Measurements from ENCODE around the gene CACTIN. TPM values are rescaled to one million over a fixed set of nuclear protein-coding genes. Genes with fewer than 3 reads are reported as not detected.

Gene CACTIN
- total and polyA plus RNA-seq, 2 of the 4 experiments (the other 2 are of a cell fraction), result 10.8 to 19.5 TPM

GRCh38 chr19:3645726-3646125, 19.1 kb upstream of the CACTIN start:
- Histone ChIP-seq H2AFZ (replicated peaks; ENCODE audit: low read length, poor library complexity) (no peak overlapping the region), H2BK20ac (ENCODE audit: low read depth, low read length) (no peak overlapping the region), H2BK5ac (ENCODE audit: low read depth, low read length, poor library complexity, severe bottlenecking) (no peak overlapping the region), H3K27ac (ENCODE audit: insufficient read depth, low read length) (no peak overlapping the region), H3K36me3 (ENCODE audit: control insufficient read depth, insufficient read depth, low read length) (peaks cover 45% of the 10 kb centered on the region), H3K4me3 (ENCODE audit: insufficient read depth, low read depth, low read length) (no peak overlapping the region), H4K5ac (ENCODE audit: low read depth, low read length) (no peak overlapping the region), H3K56ac (ENCODE audit: extremely low read depth, insufficient read depth, low read length) (no peak overlapping the region), H3K4me2 (ENCODE audit: low read depth, low read length) (no peak overlapping the region), H2BK15ac (ENCODE audit: low read depth, low read length) (no peak overlapping the region), H3K14ac (replicated peaks; ENCODE audit: low read depth, low read length) (no peak overlapping the region), H2AK5ac (ENCODE audit: low read depth, low read length) (no peak overlapping the region), H3K18ac (ENCODE audit: low read depth, low read length) (no peak overlapping the region), H3K9me3 (ENCODE audit: control insufficient read depth, insufficient read depth, low read length) (no peaks in the 10 kb centered on the region), H3K27me3 (ENCODE audit: control insufficient read depth, insufficient read depth, low read length) (no peaks in the 10 kb centered on the region), H2AK9ac (replicated peaks; ENCODE audit: low read depth, low read length, poor library complexity) (no peak overlapping the region), H3K9me1 (ENCODE audit: insufficient read depth, low read length) (no peaks in the 10 kb centered on the region), H3K4ac (ENCODE audit: low read depth, low read length) (no peak overlapping the region), H4K91ac (ENCODE audit: insufficient read depth, low read depth, low read length) (no peak overlapping the region), H4K20me1 (ENCODE audit: insufficient read depth, low read length) (0 out of 2 replicates have a peak, but pooled peaks cover 6% of the 10 kb centered on the region), H3K23ac (ENCODE audit: low read depth, low read length) (no peak overlapping the region), H3K79me1 (ENCODE audit: low read depth in 1 of 2, low read length in 2 of 2) (no peaks in the 10 kb centered on the region; a peak in 1 of 4 replicates), H2BK120ac (ENCODE audit: low read depth, low read length) (no peak overlapping the region), H3K4me1 (ENCODE audit: control insufficient read depth, insufficient read depth, low read length) (no peaks in the 10 kb centered on the region), H3K9ac (ENCODE audit: low read depth, low read length) (no peak overlapping the region), H4K8ac (ENCODE audit: low read depth in 2 of 2, low read length in 2 of 2) (no peak overlapping the region)
- CTCF ChIA-PET, result no interaction called here
- no peak for DNase-seq
- no TSS peak for BruUV-seq (replicated peaks)
- in situ Hi-C loops (cut with MboI; ENCODE audit: low sequenced_read_pairs), result no loop called here
- 91% methylated on average over 18 of the region's 21 CpGs; no CpG with 5 or more reads in 1 of the 2 experiments for WGBS, 2 experiments (ENCODE audit: extremely low coverage in 2 of 2, insufficient read length in 1 of 2)
- no peak for ATAC-seq (ENCODE audit: low read depth)
- POLR2A ChIA-PET (ENCODE audit: unreplicated experiment), result no interaction called here
- intact Hi-C loops (cut with micrococcal nuclease), result no loop called here
- TF ChIP-seq SMC3 (IDR thresholded peaks at IDR 0.05; ENCODE audit: low read depth, low read length), result no peak
- TF ChIP-seq CEBPB (IDR thresholded peaks at IDR 0.05; ENCODE audit: low read depth, low read length), result no peak
- TF ChIP-seq RFX5 (IDR thresholded peaks at IDR 0.05; ENCODE audit: low read depth, low read length), result no peak
- no peak for TF ChIP-seq FOS (IDR thresholded peaks at IDR 0.05; ENCODE audit: low read depth, low read length)
- TF ChIP-seq CHD1 (IDR thresholded peaks at IDR 0.05; ENCODE audit: low read depth, low read length), result no peak
- TF ChIP-seq MAZ (IDR thresholded peaks at IDR 0.05; ENCODE audit: borderline replicate concordance, low read depth, low read length), result no peak
- no peak for TF ChIP-seq USF2 (IDR thresholded peaks at IDR 0.05; ENCODE audit: low read depth, low read length)
- no peak for TF ChIP-seq MXI1 (IDR thresholded peaks at IDR 0.05; ENCODE audit: borderline replicate concordance, low read depth, low read length)
- TF ChIP-seq ELK1 (IDR thresholded peaks at IDR 0.05; ENCODE audit: borderline replicate concordance, low read depth, low read length), result no peak
- TF ChIP-seq POLR2A (IDR thresholded peaks at IDR 0.05; ENCODE audit: low read depth, low read length), result no peak
- TF ChIP-seq BHLHE40 (IDR thresholded peaks at IDR 0.05; ENCODE audit: low read depth, low read length), result no peak
- no peak for TF ChIP-seq RAD21 (IDR thresholded peaks at IDR 0.05; ENCODE audit: low read length)
- TF ChIP-seq RCOR1 (IDR thresholded peaks at IDR 0.05; ENCODE audit: insufficient replicate concordance, low read length), result no peak
- TF ChIP-seq NFE2L2 (IDR thresholded peaks at IDR 0.05; ENCODE audit: low read depth, low read length), result no peak
- TF ChIP-seq MAFK (IDR thresholded peaks at IDR 0.05; ENCODE audit: low read depth, low read length), result no peak
- no peak for TF ChIP-seq CTCF (conservative IDR thresholded peaks at IDR 0.05; ENCODE audit: low read depth, low read length)
- dilution Hi-C loops (cut with HindIII; ENCODE audit: low sequenced_read_pairs, unreplicated experiment), result no loop called here

Measured in IMR-90 (cell line).